ENCODE data around the gene E2F6. TPM values are rescaled to one million over a fixed set of nuclear protein-coding genes. Genes with fewer than 3 reads are reported as not detected.

Gene E2F6
- total and polyA plus RNA-seq, 2 of the 13 experiments (the other 11 are each of a cell fraction or from before 2014, with no cell fraction given) = 27.3 to 36.0 TPM

- TF ChIP-seq SIX4 (CRISPR knock-in tag; IDR thresholded peaks at IDR 0.05) (no peak), ZNF530 (CRISPR knock-in tag; IDR thresholded peaks at IDR 0.05; ENCODE audit: low read depth) (no peak), ZNF841 (CRISPR knock-in tag; IDR thresholded peaks at IDR 0.05; ENCODE audit: borderline replicate concordance) (no peak), SSRP1 (CRISPR knock-in tag; IDR thresholded peaks at IDR 0.05) (no peak), GABPA (IDR thresholded peaks at IDR 0.05; ENCODE audit: low read depth, low read length) (no peak), GABPA (CRISPR knock-in tag; IDR thresholded peaks at IDR 0.05; ENCODE audit: low read depth) (no peak), ZNF513 (CRISPR knock-in tag; conservative IDR thresholded peaks at IDR 0.05) (no peak), FUBP1 (CRISPR knock-in tag; IDR thresholded peaks at IDR 0.05; ENCODE audit: borderline replicate concordance) (no peak), MBD4 (IDR thresholded peaks at IDR 0.05; ENCODE audit: borderline replicate concordance, low read length) (no peak), ZNF589 (CRISPR knock-in tag; conservative IDR thresholded peaks at IDR 0.05) (no peak), BRF2 (CRISPR knock-in tag; IDR thresholded peaks at IDR 0.05) (no peak), DNMT1 (CRISPR knock-in tag; IDR thresholded peaks at IDR 0.05) (no peak), ZNF138 (CRISPR knock-in tag; IDR thresholded peaks at IDR 0.05; ENCODE audit: low read depth) (no peak), TARDBP (CRISPR knock-in tag; IDR thresholded peaks at IDR 0.05) (peak; percentile 51; the same call in 1 of the 2 replicates), ELF3 (CRISPR knock-in tag; IDR thresholded peaks at IDR 0.05) (no peak), AGO1 (IDR thresholded peaks at IDR 0.05; ENCODE audit: low read depth, low read length, poor library complexity, severe bottlenecking) (no peak), ZBTB34 (CRISPR knock-in tag; IDR thresholded peaks at IDR 0.05) (peak; percentile 54; the same call in 1 of the 2 replicates), TEF (CRISPR knock-in tag; IDR thresholded peaks at IDR 0.05) (no peak), ZNF367 (CRISPR knock-in tag; IDR thresholded peaks at IDR 0.05; ENCODE audit: borderline replicate concordance) (no peak), RNF2 (conservative IDR thresholded peaks at IDR 0.05; ENCODE audit: low read depth) (no peak), HIC2 (CRISPR knock-in tag; IDR thresholded peaks at IDR 0.05; ENCODE audit: low read depth) (no peak), ZNF788 (CRISPR knock-in tag; IDR thresholded peaks at IDR 0.05; ENCODE audit: borderline replicate concordance) (peak; percentile 55; the same call in 1 of the 2 replicates), GATAD2A (CRISPR knock-in tag; IDR thresholded peaks at IDR 0.05) (peak; percentile 90)
Measured at GRCh38 chr2:11422901-11423435, 43.0 kb downstream of the E2F6 start (continued).

Data from HepG2 (cell line).